Upper lobe of left lung (tissue), 4 donors: Measurements from ENCODE around the gene CTCF.

Experiments used
- CTCF ChIP-seq, 6 experiments: fragments of 450-650 bp in 4 of 6; fragments of 200-600 bp in 2 of 6; sonication (generic) in 2 of 6; IDR thresholded peaks; one replicate each; pipeline ENCODE4 v1.5.1; 2016 to 2019; ENCODE audit warnings: antibody characterized with exemption in 6 of 6
- EP300 ChIP-seq, 4 donors: sonication (generic); formaldehyde crosslinking; IDR thresholded peaks; one replicate each; pipeline ENCODE4 v1.5.1; 2017; ENCODE audit warnings: antibody characterized with exemption in 4 of 4, control low read depth in 2 of 4

GRCh38 chr16:67598527-67598926 lies 36.2 kb downstream of the CTCF start:
- no peak for TF ChIP-seq EP300 (IDR thresholded peaks at IDR 0.05)
- TF ChIP-seq CTCF (IDR thresholded peaks at IDR 0.05) = no peak
